Brain microvascular endothelial cell (primary cell): ENCODE data around the gene OR52N2.

Experiments
- DNase-seq: peaks from one replicate; pipeline ENCODE4 v3.0.0-alpha.2; 2020
- H3K27ac ChIP-seq: fragments of 250-450 bp; sonication (Bioruptor Pico); 2 replicates; pipeline ENCODE4 v1.5.1; 2020; ENCODE audit warnings: mild to moderate bottlenecking, moderate library complexity
- H3K27me3 ChIP-seq: fragments of 250-450 bp; sonication (Bioruptor Pico); replicated peaks from 2 replicates; pipeline ENCODE4 v1.5.1; 2020; ENCODE audit warnings: mild to moderate bottlenecking
- H3K36me3 ChIP-seq: fragments of 250-450 bp; sonication (Bioruptor Pico); replicated peaks from 2 replicates; pipeline ENCODE4 v1.5.1; 2020; ENCODE audit warnings: mild to moderate bottlenecking
- H3K4me3 ChIP-seq: 2 replicates; pipeline ENCODE4 v1.5.1; 2011; ENCODE audit warnings: low read depth, mild to moderate bottlenecking, control low read depth, low read length, moderate library complexity
- in situ Hi-C: cut with HindIII; loops from 2 replicates; pipeline ENCODE4 v1.10.0; 2017; ENCODE audit warnings: low sequenced_read_pairs, low pct_ligation_motif_present
- TF ChIP-seq, protein P1 (sequence below): IDR thresholded peaks from 2 replicates; pipeline ENCODE4 v1.5.1; 2011; ENCODE audit warnings: low read depth, mild to moderate bottlenecking, moderate library complexity, low read length, control low read depth, inconsistent platforms; ENCODE audit errors: missing control alignments

Gene OR52N2

DNA sequence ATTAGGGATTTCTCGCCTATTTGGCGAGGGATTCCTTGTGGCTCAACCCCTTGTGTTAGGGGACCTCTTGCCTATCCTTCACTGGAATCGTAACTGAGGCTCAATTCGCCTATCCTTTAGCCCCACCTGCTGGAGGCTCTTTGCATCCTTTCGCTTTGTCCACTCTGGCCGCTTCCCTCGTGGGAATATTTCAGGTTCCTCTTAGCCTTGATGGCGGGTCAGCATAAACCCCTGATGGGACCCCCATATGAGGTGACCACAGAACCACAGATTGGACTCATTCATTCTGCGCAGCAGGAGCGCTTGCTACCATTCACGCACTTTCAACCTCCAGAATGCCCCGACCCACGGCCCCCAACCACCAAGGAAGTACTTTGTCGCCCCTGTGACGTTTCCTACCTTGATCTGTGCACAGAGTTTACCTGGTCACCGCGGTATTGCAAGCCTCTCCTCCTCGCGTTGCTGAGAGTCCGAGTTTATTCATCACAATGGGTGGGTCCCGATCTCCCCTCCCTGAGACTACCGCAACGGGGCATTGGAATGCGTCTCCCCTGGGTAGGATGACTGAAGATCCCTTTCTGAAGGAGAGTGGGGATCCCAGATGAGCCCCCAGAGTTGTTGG is at the start of gene OR52N2:
TSS of gene OR52N2 (plus strand) at position 425 of the 622 bp plus-strand sequence. CDS start 11,412 bp downstream, outside the sequence.
- Histone ChIP-seq H3K4me3 (peak within 1 kb of the TSS; percentile 52), H3K36me3 (no peaks in the 10 kb centered on the region), H3K27ac (no peak within 1 kb of the TSS), H3K27me3 (no peaks in the 10 kb centered on the region)
- peak; percentile 56 for DNase-seq
- in situ Hi-C loops: no loop called here
- TF ChIP-seq, protein P1, sequence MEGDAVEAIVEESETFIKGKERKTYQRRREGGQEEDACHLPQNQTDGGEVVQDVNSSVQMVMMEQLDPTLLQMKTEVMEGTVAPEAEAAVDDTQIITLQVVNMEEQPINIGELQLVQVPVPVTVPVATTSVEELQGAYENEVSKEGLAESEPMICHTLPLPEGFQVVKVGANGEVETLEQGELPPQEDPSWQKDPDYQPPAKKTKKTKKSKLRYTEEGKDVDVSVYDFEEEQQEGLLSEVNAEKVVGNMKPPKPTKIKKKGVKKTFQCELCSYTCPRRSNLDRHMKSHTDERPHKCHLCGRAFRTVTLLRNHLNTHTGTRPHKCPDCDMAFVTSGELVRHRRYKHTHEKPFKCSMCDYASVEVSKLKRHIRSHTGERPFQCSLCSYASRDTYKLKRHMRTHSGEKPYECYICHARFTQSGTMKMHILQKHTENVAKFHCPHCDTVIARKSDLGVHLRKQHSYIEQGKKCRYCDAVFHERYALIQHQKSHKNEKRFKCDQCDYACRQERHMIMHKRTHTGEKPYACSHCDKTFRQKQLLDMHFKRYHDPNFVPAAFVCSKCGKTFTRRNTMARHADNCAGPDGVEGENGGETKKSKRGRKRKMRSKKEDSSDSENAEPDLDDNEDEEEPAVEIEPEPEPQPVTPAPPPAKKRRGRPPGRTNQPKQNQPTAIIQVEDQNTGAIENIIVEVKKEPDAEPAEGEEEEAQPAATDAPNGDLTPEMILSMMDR: peak; percentile 88

DNA sequence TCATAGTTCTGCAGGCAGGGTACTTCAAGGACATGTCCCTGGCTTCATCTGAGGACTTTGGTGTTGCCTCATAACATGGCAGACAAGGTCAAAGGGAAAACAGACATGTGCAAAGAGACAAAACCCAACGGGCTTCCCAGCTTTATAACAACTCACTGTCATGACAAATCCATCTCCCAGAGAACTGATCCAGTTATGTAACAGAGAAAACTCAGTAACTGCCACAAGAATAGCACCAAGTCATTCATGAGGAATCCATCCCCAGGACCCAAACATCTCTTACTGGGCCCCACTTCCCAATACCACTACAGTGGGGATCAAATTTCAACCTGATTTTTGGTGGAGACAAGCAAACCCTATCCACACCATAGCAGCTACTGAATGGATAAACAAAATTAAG is 41.7 kb upstream of the OR52N2 start:
- DNase-seq: no peak
- Histone ChIP-seq H3K27me3 (no peaks in the 10 kb centered on the region), H3K27ac (no peak overlapping the region), H3K36me3 (no peaks in the 10 kb centered on the region), H3K4me3 (no peak overlapping the region)
- TF ChIP-seq, protein P1: no peak
- in situ Hi-C loops: no loop called here

DNA sequence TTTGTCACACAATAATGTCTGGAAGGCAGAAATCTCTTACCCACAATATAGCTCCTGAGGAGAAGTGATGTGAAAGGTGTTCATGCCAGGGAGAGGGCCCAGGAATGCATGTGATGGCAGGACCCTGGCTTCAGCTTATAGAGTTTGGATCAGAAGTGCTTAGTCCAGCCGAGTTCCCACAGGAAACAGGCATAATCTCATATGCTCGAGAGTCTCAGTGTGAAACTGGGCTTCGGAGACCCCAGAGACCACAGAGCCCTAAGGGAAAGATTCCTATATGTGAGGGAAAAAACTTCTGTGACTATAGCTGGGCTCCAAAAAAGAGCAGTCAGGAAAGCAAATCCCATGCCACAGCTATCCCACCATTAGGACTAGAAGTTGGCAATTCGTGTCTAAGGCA is 25.5 kb upstream of the OR52N2 start, which contains the start of gene OR52N5:
TSS of gene OR52N5 (minus strand) at position 101 of the 400 bp plus-strand sequence. CDS start 4,721 bp downstream, outside the sequence.
- no peak within 1 kb of the TSS for H3K4me3 ChIP-seq
- no peak within 1 kb of the TSS for H3K27ac ChIP-seq
- TF ChIP-seq, protein P1: no peak
- DNase-seq: no peak
- in situ Hi-C loops: no loop called here
- H3K27me3 ChIP-seq: no peaks in the 10 kb centered on the region
- H3K36me3 ChIP-seq: no peaks in the 10 kb centered on the region

DNA sequence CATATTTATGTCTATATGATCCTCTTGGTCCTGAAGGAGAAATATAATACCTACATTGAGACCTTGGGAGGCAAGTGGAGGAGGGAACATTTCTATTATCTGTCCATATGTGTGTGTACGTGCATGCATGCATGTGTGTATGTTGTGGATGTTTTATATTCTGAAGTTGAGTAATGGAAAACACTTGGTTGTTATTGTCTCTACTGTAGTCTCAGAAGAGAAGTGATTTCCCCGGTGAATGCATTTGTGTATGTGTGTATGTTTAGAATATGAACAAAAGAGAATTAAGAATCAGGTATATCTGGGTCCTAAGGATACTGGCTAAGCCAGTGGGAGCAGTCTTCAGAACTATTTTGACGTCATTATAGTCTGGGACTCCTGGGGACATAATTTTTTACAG is 17.6 kb upstream of the OR52N2 start, which contains the start of gene OR52N1:
TSS of gene OR52N1 (minus strand) at position 101 of the 400 bp plus-strand sequence. CDS start 2,449 bp downstream, outside the sequence.
- H3K27ac ChIP-seq: no peak within 1 kb of the TSS
- H3K4me3 ChIP-seq: no peak within 1 kb of the TSS
- TF ChIP-seq, protein P1: no peak
- no peak for DNase-seq
- in situ Hi-C loops: no loop called here
- H3K27me3 ChIP-seq: no peaks in the 10 kb centered on the region
- no peaks in the 10 kb centered on the region for H3K36me3 ChIP-seq

DNA sequence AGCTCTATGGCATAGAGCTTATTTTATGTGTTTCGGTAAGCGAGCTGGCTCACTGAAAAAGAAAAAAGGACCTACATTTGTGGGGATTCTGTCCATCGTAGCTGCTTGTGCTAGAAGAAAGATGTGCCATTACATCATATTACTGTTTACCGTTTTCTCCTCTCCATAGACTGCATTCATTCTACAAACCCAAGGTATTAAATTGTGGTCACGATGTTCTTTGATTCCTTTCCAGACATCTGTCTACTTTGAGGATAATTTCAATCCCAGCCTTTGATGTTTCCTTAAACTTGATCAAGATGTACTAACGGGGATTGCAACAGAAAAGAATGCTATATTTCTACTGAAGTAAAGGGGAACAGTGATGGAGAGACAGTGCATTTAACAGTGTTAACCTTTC is 12.2 kb upstream of the OR52N2 start:
- H3K27me3 ChIP-seq: no peaks in the 10 kb centered on the region
- no peaks in the 10 kb centered on the region for H3K36me3 ChIP-seq
- no peak overlapping the region for H3K4me3 ChIP-seq
- TF ChIP-seq, protein P1: no peak
- in situ Hi-C loops: no loop called here
- no peak overlapping the region for H3K27ac ChIP-seq
- DNase-seq: no peak

DNA sequence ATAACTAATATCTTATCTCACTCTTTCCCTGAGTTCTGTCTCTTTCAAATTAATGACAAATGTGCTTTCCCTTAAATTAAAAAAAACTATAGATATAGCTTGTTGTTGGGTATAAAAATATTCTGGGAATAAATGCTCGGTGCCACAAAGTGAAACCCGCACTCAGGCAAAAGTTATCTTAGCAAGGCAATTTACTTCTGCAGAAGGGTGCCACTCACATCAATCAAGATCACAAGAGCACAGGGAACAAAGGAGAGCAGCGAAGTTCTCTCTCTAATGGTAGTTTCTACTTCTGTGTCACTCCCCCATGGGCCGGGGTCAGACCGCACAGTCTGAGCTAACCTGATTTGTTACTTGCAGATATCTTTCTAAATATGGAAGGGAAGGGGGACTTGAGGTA is 4.7 kb upstream of the OR52N2 start:
- Histone ChIP-seq H3K36me3 (no peaks in the 10 kb centered on the region), H3K4me3 (no peak overlapping the region), H3K27ac (no peak overlapping the region), H3K27me3 (no peaks in the 10 kb centered on the region)
- no peak for DNase-seq
- TF ChIP-seq, protein P1: no peak
- in situ Hi-C loops: no loop called here
